Measurements from ENCODE around the gene FGGY.

FGGY gene

DNA sequence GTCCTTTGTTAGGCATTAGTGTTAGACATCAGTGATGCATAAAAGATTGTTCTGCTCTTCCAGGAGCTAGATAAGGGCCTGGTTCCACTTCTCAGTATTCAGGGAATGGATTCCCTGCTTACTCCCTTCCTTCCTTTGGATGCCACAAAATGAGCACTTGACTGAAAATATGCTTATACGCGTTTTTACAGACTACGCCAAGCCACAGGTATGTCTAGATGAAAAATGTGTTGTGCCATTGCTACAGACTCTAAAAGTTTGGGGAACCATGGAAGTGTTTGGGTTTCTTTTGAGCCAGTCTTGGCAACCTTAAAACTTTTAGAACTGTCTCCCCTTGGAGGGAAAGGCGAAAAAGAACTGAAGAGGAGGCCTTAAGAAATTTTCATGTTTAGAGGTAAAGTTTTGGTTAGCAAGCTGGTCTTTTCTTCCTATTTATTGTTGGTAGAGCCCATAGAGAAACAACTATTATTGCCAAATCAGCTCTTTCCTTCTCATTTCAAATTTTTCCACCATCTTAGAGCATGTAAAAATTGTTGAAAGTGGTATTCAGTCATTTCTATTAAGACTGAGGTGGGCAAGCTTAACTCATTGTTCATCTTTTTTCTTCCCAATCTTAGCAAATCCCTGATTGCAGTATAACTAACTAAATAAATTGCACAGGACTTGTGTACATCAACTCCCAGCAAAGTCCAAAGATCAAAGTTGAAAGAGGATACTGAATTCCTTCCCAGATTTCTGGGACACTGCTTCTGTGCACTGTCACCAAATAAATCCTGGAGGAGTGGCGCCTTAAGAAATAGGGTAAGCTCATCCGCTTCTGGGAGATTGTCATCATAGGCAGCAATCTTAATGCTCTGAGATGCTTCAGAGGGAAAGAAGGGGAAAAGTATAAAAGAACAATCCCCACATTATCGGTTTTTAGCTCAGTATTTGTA lies 18.9 kb downstream of the FGGY start:
- TF ChIP-seq, protein P1, sequence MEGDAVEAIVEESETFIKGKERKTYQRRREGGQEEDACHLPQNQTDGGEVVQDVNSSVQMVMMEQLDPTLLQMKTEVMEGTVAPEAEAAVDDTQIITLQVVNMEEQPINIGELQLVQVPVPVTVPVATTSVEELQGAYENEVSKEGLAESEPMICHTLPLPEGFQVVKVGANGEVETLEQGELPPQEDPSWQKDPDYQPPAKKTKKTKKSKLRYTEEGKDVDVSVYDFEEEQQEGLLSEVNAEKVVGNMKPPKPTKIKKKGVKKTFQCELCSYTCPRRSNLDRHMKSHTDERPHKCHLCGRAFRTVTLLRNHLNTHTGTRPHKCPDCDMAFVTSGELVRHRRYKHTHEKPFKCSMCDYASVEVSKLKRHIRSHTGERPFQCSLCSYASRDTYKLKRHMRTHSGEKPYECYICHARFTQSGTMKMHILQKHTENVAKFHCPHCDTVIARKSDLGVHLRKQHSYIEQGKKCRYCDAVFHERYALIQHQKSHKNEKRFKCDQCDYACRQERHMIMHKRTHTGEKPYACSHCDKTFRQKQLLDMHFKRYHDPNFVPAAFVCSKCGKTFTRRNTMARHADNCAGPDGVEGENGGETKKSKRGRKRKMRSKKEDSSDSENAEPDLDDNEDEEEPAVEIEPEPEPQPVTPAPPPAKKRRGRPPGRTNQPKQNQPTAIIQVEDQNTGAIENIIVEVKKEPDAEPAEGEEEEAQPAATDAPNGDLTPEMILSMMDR (IDR thresholded peaks at IDR 0.05; ENCODE audit: low read depth, low read length): no peak
- Histone ChIP-seq H3K4me3 (ENCODE audit: low read depth, low read length) (no peak overlapping the region), H3K27ac (peak overlapping the region; percentile 42), H3K27me3 (ENCODE audit: insufficient read depth, low read depth, severe bottlenecking) (no peaks in the 10 kb centered on the region), H3K9me3 (ENCODE audit: severe bottlenecking) (no peaks in the 10 kb centered on the region), H3K36me3 (no peaks in the 10 kb centered on the region)
- peak; percentile 25 for DNase-seq

DNA sequence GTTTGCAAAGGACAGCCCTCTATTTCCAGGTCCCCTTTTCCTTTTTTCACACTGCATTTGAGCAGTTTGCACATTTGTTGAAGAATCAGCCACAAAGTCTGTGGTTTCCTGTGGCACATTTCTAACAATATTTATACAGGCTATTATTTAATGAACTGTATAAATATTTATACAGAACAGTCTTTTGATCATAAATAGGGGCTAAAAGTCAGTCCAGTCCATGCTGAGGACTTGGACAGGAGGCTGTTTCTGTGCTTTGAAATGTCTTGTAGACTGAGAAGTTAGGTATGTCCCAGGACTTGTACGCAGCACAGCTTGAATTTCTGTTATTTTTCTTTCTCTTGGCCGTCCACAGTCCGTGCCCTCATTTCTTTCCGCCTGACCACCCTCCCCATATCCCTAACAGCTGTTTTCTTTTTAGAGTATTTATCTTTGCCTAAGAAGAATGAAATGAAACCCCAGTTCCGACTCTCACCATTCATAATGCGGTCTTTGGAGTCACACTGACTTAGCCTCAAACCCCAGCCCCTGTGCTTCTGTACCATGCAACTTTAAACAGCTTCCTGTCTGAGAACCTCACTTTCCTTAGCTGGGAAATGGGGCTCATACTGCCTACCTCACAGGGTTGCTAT lies 19.7 kb downstream of the FGGY start:
- no peaks in the 10 kb centered on the region for H3K36me3 ChIP-seq
- TF ChIP-seq, protein P1 (IDR thresholded peaks at IDR 0.05; ENCODE audit: low read depth, low read length): no peak
- no peaks in the 10 kb centered on the region for H3K9me3 ChIP-seq (ENCODE audit: severe bottlenecking)
- DNase-seq: no peak
- peak overlapping the region; percentile 42 for H3K27ac ChIP-seq
- H3K4me3 ChIP-seq (ENCODE audit: low read depth, low read length): no peak overlapping the region
- H3K27me3 ChIP-seq (ENCODE audit: insufficient read depth, low read depth, severe bottlenecking): no peaks in the 10 kb centered on the region

DNA sequence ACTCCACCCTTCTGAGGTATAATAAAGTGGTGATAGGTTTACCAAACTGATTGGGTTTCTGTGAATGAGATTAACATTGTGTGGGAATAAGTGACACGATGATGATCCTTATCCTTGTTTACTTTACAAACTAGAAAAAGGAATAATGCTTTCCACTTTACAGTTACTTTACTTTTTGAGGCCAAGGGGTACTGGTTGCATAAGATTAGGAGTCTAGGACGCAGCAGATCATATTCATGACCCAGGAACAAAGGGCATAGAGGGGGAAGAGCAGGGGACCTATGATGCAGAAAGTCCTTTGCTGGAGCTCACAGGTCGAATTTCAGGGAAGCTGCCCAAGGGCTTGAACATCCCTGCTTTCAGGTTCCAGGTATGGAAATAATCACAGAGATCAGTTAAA lies 20.4 kb downstream of the FGGY start:
- no peak overlapping the region for H3K4me3 ChIP-seq (ENCODE audit: low read depth, low read length)
- no peaks in the 10 kb centered on the region for H3K36me3 ChIP-seq
- H3K27ac ChIP-seq: peak overlapping the region; percentile 42; the same call in 1 of the 2 replicates
- H3K27me3 ChIP-seq (ENCODE audit: insufficient read depth, low read depth, severe bottlenecking): no peaks in the 10 kb centered on the region
- no peak for DNase-seq
- TF ChIP-seq, protein P1 (IDR thresholded peaks at IDR 0.05; ENCODE audit: low read depth, low read length): no peak
- H3K9me3 ChIP-seq (ENCODE audit: severe bottlenecking): no peaks in the 10 kb centered on the region

DNA sequence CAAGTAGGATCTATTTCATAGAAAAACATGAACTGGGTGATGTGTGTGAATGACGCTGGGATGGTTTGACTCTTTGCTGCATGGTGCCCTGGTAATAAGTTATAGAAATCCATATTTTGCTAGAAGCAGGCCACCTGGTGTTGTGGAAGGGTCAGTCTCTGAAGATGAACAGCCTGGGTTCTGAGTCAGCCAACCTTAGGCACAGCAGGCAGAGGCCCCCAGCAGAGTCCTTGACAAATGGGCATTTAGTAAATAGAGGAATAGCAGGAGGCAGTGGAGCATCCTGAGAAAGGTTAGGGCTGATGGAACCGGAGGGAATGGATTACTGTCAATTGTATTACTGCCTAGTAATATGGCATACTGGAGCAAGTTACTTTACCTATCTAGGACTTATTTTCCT lies 20.9 kb downstream of the FGGY start:
- no peak overlapping the region for H3K4me3 ChIP-seq (ENCODE audit: low read depth, low read length)
- no peaks in the 10 kb centered on the region for H3K27me3 ChIP-seq (ENCODE audit: insufficient read depth, low read depth, severe bottlenecking)
- no peak for DNase-seq
- TF ChIP-seq, protein P1 (IDR thresholded peaks at IDR 0.05; ENCODE audit: low read depth, low read length): no peak
- H3K36me3 ChIP-seq: no peaks in the 10 kb centered on the region
- H3K9me3 ChIP-seq (ENCODE audit: severe bottlenecking): no peaks in the 10 kb centered on the region
- H3K27ac ChIP-seq: no peak overlapping the region

DNA sequence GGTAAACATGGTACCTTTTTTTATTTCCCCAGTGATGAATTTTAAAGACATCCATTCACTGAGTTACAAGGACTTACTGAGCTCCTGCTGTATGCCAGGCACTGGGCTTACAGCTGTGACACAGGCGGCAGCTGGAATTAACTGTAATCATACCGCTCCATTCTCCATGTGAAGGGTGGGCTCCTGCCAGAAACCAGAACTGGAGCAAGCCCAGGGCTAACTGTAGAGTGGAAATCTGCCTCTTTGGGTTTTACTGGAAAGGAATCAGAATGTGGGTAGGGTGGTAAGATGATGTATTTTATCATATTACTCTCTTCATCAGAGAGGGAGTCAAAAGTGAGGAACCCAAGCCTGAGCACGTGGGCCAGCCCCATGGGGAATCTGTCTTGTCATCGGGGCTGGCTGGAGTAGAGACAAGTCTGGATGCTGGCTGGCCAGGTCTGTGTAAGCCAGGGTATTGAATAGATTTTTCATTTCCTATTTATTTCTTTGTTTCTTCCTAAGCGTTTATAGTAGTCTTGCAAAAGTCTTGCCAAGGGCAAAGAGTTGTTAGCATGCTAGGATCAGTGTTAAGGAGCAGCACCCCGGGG lies 21.5 kb downstream of the FGGY start:
- no peak overlapping the region for H3K4me3 ChIP-seq (ENCODE audit: low read depth, low read length)
- no peaks in the 10 kb centered on the region for H3K36me3 ChIP-seq
- no peak for DNase-seq
- H3K27ac ChIP-seq: no peak overlapping the region
- TF ChIP-seq, protein P1 (IDR thresholded peaks at IDR 0.05; ENCODE audit: low read depth, low read length): no peak
- no peaks in the 10 kb centered on the region for H3K9me3 ChIP-seq (ENCODE audit: severe bottlenecking)
- no peaks in the 10 kb centered on the region for H3K27me3 ChIP-seq (ENCODE audit: insufficient read depth, low read depth, severe bottlenecking)
